H1 (cell line): ENCODE measurements around the gene SMOC2.

Experiments
- GABPA ChIP-seq: IDR thresholded peaks from 2 replicates; pipeline ENCODE4 v1.6.1; 2011; ENCODE audit warnings: mild to moderate bottlenecking, low read length, moderate library complexity, borderline replicate concordance; ENCODE audit not compliant: insufficient read depth
- MAX ChIP-seq: IDR thresholded peaks from 2 replicates; pipeline ENCODE4 v1.6.1; 2012; ENCODE audit warnings: inconsistent platforms
- POLR2A ChIP-seq, 2 experiments: IDR thresholded peaks; 1 replicate in 1 of 2; 2 replicates in 1 of 2; pipeline ENCODE4 v1.6.1; 2011; ENCODE audit warnings: low read depth in 2 of 2, low read length in 2 of 2, mild to moderate bottlenecking in 2 of 2; ENCODE audit errors: control extremely low read depth in 1 of 2
- POLR2AphosphoS5 ChIP-seq: IDR thresholded peaks from 2 replicates; pipeline ENCODE4 v1.6.1; 2011; ENCODE audit warnings: low read depth, low read length
- RXRA ChIP-seq: IDR thresholded peaks from 2 replicates; pipeline ENCODE4 v1.6.1; 2011; ENCODE audit warnings: low read depth, mild to moderate bottlenecking, low read length, moderate library complexity; ENCODE audit not compliant: insufficient read depth
- TF ChIP-seq, protein P1 (sequence below), 3 experiments: IDR thresholded peaks; 1 replicate in 2 of 3; 2 replicates in 1 of 3; pipeline versions ENCODE4 v1.5.1 to v1.6.1; 2011; ENCODE audit warnings: low read length in 3 of 3, mild to moderate bottlenecking in 3 of 3, inconsistent platforms in 2 of 3, low read depth in 1 of 3, moderate library complexity in 1 of 3; ENCODE audit not compliant: insufficient read depth in 1 of 3; ENCODE audit errors: control extremely low read depth in 1 of 3

- TF ChIP-seq MAX, result no peak
- TF ChIP-seq, protein P1, sequence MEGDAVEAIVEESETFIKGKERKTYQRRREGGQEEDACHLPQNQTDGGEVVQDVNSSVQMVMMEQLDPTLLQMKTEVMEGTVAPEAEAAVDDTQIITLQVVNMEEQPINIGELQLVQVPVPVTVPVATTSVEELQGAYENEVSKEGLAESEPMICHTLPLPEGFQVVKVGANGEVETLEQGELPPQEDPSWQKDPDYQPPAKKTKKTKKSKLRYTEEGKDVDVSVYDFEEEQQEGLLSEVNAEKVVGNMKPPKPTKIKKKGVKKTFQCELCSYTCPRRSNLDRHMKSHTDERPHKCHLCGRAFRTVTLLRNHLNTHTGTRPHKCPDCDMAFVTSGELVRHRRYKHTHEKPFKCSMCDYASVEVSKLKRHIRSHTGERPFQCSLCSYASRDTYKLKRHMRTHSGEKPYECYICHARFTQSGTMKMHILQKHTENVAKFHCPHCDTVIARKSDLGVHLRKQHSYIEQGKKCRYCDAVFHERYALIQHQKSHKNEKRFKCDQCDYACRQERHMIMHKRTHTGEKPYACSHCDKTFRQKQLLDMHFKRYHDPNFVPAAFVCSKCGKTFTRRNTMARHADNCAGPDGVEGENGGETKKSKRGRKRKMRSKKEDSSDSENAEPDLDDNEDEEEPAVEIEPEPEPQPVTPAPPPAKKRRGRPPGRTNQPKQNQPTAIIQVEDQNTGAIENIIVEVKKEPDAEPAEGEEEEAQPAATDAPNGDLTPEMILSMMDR (IDR thresholded peaks at IDR 0.05; ENCODE audit: control extremely low read depth in 1 of 3, insufficient read depth in 1 of 3, low read depth in 1 of 3, low read length in 3 of 3), result no peak
- no peak for TF ChIP-seq RXRA
- no peak for TF ChIP-seq POLR2A (IDR thresholded peaks at IDR 0.05; ENCODE audit: control extremely low read depth in 1 of 2, low read depth in 2 of 2, low read length in 2 of 2)
- TF ChIP-seq GABPA, result no peak
- TF ChIP-seq POLR2AphosphoS5, result no peak
These were observed 159.4 kb downstream of the SMOC2 start for GRCh38 chr6:168600381-168600780.
